GM12892 (cell line): ENCODE data around the gene SRPX.

Experiments used
- POLR2A ChIP-seq: IDR thresholded peaks from 2 replicates; pipeline ENCODE4 v1.6.1; 2011; ENCODE audit warnings: low read depth, low read length, control low read depth
- POLR2AphosphoS5 ChIP-seq: IDR thresholded peaks from 2 replicates; pipeline ENCODE4 v1.6.1; 2011; ENCODE audit warnings: low read depth, low read length, control low read depth
- TAF1 ChIP-seq: IDR thresholded peaks from 2 replicates; pipeline ENCODE4 v1.6.1; 2011; ENCODE audit warnings: low read depth, mild to moderate bottlenecking, control low read depth, low read length, borderline replicate concordance

- TF ChIP-seq POLR2AphosphoS5 (no peak), TAF1 (no peak), POLR2A (no peak)
Observed at GRCh38 chrX:38232079-38232686, 11.5 kb upstream of the SRPX start.
